IMR-90 (cell line): ENCODE data around the gene PCDHGC5.

ENCODE experiments used
- BHLHE40 ChIP-seq: fragments of 150-350 bp; IDR thresholded peaks from 2 replicates; pipeline ENCODE4 v1.6.1; 2016; ENCODE audit warnings: mild to moderate bottlenecking, low read depth, low read length
- CTCF ChIP-seq: conservative IDR thresholded peaks from 2 replicates; pipeline ENCODE4 v1.5.1; 2012; ENCODE audit warnings: mild to moderate bottlenecking, low read depth, low read length, improper control_type of control experiment
- POLR2A ChIP-seq: IDR thresholded peaks from 2 replicates; pipeline ENCODE4 v1.6.1; 2012; ENCODE audit warnings: mild to moderate bottlenecking, low read depth, low read length

DNA sequence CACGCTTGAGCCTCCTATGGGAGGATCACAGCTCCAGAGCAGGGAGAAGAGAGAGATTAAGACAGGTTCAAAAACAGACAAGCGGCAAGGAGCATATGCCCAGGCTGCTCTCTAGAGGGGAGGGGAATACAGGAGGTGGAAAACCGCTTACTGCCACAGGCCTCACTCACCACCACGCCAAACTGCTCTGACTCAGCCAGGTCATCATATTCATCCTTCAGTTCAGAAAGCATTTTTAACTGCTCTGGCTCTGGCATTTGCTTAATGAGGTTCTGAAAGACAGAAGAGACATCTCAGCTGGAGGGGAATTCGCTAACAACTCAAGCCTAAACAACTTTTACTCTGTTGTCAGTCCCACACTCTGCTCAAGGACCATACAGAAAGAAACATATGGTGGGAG, 40.1 kb downstream of the PCDHGC5 start:
- no peak for TF ChIP-seq CTCF
- TF ChIP-seq POLR2A, result no peak
- no peak for TF ChIP-seq BHLHE40
